Measurements from ENCODE around the gene SEMA6C. TPM values are rescaled to one million over a fixed set of nuclear protein-coding genes. Genes with fewer than 3 reads are reported as not detected.

SEMA6C gene, protein sequence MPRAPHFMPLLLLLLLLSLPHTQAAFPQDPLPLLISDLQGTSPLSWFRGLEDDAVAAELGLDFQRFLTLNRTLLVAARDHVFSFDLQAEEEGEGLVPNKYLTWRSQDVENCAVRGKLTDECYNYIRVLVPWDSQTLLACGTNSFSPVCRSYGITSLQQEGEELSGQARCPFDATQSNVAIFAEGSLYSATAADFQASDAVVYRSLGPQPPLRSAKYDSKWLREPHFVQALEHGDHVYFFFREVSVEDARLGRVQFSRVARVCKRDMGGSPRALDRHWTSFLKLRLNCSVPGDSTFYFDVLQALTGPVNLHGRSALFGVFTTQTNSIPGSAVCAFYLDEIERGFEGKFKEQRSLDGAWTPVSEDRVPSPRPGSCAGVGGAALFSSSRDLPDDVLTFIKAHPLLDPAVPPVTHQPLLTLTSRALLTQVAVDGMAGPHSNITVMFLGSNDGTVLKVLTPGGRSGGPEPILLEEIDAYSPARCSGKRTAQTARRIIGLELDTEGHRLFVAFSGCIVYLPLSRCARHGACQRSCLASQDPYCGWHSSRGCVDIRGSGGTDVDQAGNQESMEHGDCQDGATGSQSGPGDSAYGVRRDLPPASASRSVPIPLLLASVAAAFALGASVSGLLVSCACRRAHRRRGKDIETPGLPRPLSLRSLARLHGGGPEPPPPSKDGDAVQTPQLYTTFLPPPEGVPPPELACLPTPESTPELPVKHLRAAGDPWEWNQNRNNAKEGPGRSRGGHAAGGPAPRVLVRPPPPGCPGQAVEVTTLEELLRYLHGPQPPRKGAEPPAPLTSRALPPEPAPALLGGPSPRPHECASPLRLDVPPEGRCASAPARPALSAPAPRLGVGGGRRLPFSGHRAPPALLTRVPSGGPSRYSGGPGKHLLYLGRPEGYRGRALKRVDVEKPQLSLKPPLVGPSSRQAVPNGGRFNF
- 2.0 and 2.2 TPM in 2 replicates for total RNA-seq

DNA sequence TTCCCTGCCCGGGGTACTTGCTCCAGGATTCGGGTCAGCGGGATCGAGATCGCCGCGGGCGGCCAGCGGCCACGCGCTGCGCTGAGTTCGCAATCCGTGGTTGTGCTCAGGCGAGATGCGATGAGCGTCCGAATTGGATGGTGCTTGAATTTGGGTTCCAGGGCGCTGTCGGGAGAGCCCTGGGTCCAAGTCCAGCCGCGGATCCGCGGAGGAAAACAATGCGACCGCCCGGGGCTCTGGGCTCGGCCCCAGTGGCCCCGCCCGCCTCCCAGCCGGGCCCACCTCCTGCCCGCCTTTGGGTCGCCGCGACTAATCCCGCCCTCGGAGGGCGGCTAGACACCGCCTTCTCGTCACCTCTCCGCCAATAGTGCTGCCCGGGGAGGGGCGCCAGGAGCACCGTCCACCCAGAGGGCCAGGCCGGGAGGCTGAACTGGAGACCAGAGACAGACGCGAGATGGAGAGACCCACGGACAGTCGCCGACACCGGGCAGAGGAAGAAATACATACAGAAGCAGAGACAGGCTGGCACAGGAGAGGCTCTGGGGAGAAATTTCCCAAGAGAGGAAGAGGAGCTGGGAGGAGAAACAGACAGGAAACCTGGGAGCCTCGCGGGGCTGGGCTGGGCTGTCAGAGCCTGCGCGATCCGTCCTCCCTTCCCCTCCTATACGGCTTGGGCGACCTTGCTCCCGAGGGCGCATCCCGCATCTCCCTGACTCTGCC, at the start of gene SEMA6C:
SEMA6C (minus strand) TSS at position 220 of the 720 bp plus-strand sequence. CDS start 4,010 bp downstream, outside the sequence.

GRCh38 chr1:151189637-151190445, 43.4 kb upstream of the SEMA6C start, which contains the start of gene VPS72:
Gene VPS72, minus strand, starts transcription at chr1:151190197. Its CDS starts 76 bp downstream, at chr1:151190121.

DNA sequence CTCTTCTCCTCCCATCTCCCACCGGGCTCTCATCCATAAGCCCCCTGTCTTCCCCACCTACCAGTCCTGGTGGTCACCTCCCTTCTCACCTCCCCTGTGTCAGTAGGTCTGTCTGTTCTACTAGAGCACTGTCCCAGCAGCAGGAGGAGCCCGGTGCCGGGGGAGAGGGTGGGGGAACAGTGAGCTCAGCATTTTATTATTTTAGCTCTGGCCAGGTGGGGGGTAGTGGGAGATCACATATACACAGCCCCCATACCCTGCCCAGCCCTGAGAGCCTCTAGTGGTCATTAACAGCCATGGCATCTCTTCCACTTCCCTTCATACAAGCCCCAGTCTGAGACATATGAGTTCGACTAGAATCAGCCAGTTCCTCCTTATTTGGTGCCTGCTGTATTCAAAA, 29.4 kb upstream of the SEMA6C start, which contains the start of gene TMOD4:
TMOD4 (minus strand) TSS at position 119 of the 400 bp plus-strand sequence. CDS start 1,106 bp downstream, outside the sequence.

DNA sequence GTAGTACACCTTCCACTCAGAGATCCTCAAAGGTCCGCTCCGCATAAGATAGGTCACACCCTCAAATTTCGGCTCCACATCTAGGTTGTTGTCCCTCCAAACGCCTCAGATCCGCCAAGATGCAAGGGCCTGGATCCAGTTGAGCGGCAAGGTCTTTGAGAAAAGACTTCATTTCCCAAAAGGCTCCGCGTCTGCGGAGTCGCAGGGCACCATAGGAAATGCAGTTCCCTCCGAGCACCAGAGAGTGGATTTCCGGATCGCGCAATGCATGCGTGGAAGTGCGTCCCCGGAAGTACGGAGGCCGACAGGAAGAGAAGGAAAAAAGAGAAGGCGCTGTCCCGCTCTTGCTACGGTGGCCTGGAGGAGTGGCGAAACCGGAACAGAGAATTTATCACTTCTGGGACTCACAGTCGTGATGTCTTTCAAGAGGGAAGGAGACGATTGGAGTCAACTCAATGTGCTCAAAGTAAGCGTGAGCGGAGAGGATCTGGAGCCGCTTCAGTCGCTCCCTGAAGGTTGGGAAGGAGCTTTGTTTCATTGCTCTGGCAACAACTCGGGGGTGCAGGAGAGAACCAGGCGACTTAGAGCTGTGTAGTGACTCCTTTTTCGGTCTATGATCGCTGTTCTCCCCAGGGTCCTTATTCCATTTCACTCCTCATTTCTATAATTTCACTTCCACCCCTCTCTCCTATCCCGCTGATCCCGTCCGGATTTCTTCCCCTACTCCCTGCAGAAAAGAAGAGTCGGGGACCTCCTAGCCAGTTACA, 19.5 kb upstream of the SEMA6C start, which contains the start of the genes LYSMD1 and SCNM1:
LYSMD1 (minus strand) TSS at position 165 of the 767 bp plus-strand sequence. CDS start 644 bp downstream, outside the sequence.
SCNM1 (plus strand) TSS at position 407 of the 767 bp plus-strand sequence; CDS start at position 416, 9 bp downstream.

DNA sequence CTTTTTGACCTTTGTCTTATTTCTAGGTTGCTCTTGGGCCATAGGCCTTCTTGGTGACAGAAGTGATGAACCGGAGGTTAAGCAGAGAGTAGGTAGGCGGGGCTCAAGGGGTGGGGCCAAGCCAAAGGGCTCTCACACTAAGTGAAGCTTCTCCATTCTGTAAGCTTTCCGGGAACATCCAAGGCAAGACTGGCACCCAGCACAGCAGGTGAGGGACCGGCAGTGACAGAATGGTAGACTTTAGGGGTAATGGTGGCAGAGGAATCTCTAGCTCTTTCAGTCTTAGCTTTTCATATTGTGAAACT, 10.0 kb upstream of the SEMA6C start, which contains the start of gene TNFAIP8L2:
TNFAIP8L2 (plus strand) TSS at position 135 of the 305 bp plus-strand sequence. CDS start 2,049 bp downstream, outside the sequence.

Other genes starting within 250 kb of the SEMA6C start
- 27.1 and 32.0 TPM in 2 replicates for gene SETDB1, start 220.3 kb downstream of the SEMA6C start, total RNA-seq
- gene CERS2, start 171.8 kb downstream of the SEMA6C start, total RNA-seq: 174 and 190 TPM in 2 replicates
- 0.20 TPM in 1 of 2 replicates, not detected in the other for gene ANXA9, start 164.3 kb downstream of the SEMA6C start, total RNA-seq
- 10.8 and 21.2 TPM in 2 replicates for gene MINDY1, start 139.7 kb downstream of the SEMA6C start, total RNA-seq
- 8.3 and 9.1 TPM in 2 replicates for gene PRUNE1, start 138.2 kb downstream of the SEMA6C start, total RNA-seq
- 0.26 TPM in 2 replicates for gene BNIPL, start 110.0 kb downstream of the SEMA6C start, total RNA-seq
- 2.5 and 2.7 TPM in 2 replicates for gene C1orf56, start 98.9 kb downstream of the SEMA6C start, total RNA-seq
- 39.7 and 50.0 TPM in 2 replicates for gene CDC42SE1, start 87.0 kb downstream of the SEMA6C start, total RNA-seq
- 4.5 and 8.2 TPM in 2 replicates for gene MLLT11, start 86.2 kb downstream of the SEMA6C start, total RNA-seq
- gene GABPB2, start 75.9 kb downstream of the SEMA6C start, total RNA-seq: 19.0 and 26.9 TPM in 2 replicates
- not detected in 2 replicates for gene TNFAIP8L2, start 10.0 kb upstream of the SEMA6C start, total RNA-seq
- gene LYSMD1, start 19.3 kb upstream of the SEMA6C start, total RNA-seq: 6.6 and 6.7 TPM in 2 replicates
- 25.0 and 27.6 TPM in 2 replicates for gene SCNM1, start 19.5 kb upstream of the SEMA6C start, total RNA-seq
- gene TMOD4, start 29.4 kb upstream of the SEMA6C start, total RNA-seq: not detected in 2 replicates
- gene VPS72, start 43.6 kb upstream of the SEMA6C start, total RNA-seq: 27.1 and 27.8 TPM in 2 replicates
- gene PIP5K1A, start 51.9 kb upstream of the SEMA6C start, total RNA-seq: 66.9 and 68.2 TPM in 2 replicates
- 164 and 174 TPM in 2 replicates for gene PSMD4, start 108.1 kb upstream of the SEMA6C start, total RNA-seq
- gene ZNF687, start 135.7 kb upstream of the SEMA6C start, total RNA-seq: 11.2 and 12.5 TPM in 2 replicates
- gene PI4KB, start 180.8 kb upstream of the SEMA6C start, total RNA-seq: 49.5 and 56.3 TPM in 2 replicates
- gene RFX5, start 200.6 kb upstream of the SEMA6C start, total RNA-seq: 29.0 and 31.7 TPM in 2 replicates
- 27.1 and 59.5 TPM in 2 replicates for gene SELENBP1, start 226.1 kb upstream of the SEMA6C start, total RNA-seq

All from smooth muscle cell of the pulmonary artery (primary cell).